H54 (cell line): Measurements from ENCODE around the gene SLMAP.

Experiments used
- DNase-seq: peaks from one replicate; pipeline ENCODE4 v3.0.0; 2011; ENCODE audit warnings: low spot score, mixed read lengths; ENCODE audit not compliant: insufficient read length
- FAIRE-seq: peaks from 3 replicates; lab custom pipeline; 2011; peaks lifted over from hg19 to GRCh38; lab: Jason Lieb, UNC
- POLR2A ChIP-seq: IDR thresholded peaks from 2 replicates; pipeline ENCODE4 v1.6.1; 2011; ENCODE audit warnings: low read depth, mild to moderate bottlenecking, low read length

Gene SLMAP

DNA sequence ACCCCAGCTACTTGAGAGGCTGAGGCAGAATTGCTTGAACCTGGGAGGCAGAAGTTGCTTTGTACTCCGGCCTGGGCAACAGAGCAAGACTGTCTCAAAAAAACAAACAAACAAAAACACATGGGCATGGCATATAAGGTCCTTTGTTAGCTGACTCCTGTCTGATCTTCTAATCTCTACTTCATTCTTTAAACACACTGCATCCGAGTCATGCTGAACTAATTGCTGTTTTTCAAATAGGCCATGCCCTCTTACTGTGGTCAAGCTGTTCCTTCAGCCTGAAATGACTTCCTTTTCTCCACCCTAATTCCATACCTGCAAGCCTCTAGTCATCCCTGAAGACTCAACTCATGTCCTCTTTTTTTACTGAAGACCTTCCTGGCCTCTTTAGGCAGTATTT lies 22.3 kb upstream of the SLMAP start:
- no peak for TF ChIP-seq POLR2A
- FAIRE-seq (no peak), DNase-seq (no peak)

DNA sequence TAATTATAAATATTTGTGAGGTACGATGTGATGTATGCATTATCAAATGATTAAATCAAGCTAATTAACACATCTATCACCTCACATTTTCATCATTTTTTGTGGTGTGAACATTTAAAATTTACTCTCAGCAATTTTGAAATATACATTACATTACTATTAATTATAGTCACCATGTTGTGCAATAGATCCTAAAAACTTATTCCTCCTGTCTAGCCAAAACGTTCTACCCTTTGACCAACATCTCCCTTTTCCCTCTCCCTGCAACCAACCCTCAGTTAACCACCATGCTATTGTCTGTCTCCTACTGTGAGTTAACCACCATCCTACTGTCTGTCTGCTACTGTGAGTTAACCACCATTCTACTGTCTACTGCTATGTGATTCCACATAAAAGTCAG lies 20.7 kb upstream of the SLMAP start:
- DNase-seq, result no peak
- no peak for FAIRE-seq
- no peak for TF ChIP-seq POLR2A

DNA sequence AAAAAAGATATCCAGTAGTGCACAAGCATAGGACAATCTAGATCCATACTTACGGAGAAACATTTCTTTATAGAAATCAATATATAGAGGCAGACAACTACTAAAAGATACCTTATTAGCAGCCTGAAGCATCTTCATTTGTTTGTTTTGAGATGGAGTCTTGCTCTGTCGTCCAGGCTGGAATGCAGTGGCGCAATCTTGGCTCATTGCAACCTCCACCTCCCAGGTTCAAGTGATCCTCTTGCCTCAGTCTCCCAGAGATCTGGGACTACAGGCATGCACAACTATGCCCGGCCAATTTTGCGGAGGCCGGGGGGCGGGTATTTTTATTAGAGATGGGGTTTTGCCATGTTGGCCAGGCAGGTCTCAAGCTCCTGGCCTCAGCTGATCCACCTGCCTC lies 18.3 kb upstream of the SLMAP start:
- FAIRE-seq, result no peak
- DNase-seq, result no peak
- TF ChIP-seq POLR2A, result no peak

DNA sequence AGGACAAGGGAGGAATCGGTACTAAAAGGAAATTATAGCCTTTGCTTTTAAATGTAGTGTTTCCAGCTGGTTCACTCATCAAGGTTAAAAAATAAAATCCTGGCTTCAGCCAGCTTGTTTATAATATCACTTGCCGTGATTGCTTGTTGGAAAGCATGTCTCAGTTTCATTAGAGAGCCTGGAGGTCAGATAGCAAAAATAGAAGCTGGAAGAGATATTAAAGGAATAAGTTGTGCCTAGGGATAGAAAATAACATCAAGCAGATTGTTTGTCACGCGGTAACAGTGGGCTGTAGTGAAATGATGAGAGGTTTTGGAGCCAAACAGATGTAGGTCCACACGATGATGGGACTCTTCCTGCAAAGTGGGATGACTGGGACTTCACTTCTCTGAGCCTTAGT lies 17.7 kb upstream of the SLMAP start:
- DNase-seq, result no peak
- TF ChIP-seq POLR2A, result no peak
- no peak for FAIRE-seq

DNA sequence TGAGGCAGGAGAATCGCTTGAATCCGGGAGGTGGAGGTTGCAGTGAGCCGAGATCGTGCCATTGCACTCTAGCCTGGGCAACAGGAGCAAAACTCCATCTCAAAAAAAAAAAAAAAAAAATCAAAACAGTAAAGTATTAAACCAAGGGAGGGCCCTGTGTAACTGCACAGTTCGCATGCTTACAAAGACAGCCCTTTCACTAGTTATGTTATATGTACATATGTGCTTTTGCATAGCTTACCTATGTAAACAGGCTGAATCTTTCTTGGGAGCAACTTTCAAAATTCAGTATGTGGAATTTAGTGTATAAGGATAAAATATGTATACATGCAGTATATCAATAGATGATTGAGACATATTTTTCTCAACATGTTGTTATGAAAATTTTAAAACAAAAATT lies 16.1 kb upstream of the SLMAP start:
- no peak for TF ChIP-seq POLR2A
- FAIRE-seq (no peak), DNase-seq (no peak)

DNA sequence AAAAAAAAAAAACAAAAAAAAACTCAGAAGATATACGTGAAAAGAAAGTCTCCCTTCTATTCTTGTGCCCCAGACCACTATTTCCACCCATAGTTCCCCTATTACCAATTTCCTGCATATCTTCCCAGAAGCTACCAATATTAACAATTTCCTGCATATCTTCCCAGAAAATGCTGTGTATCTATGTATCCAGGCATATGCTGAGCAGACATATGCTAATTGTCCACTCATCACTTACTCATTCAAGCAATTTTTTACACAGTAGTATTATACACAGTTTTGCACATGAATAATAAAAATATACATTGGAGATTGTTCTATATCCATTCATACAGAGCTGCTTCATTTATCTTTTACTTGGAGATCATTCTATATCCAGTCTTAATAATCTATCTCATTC lies 12.6 kb upstream of the SLMAP start:
- FAIRE-seq (no peak), DNase-seq (no peak)
- no peak for TF ChIP-seq POLR2A

- DNase-seq, result no peak
- no peak for TF ChIP-seq POLR2A
- FAIRE-seq, result no peak
These were observed 11.0 kb upstream of the SLMAP start for GRCh38 chr3:57745101-57745500.

GRCh38 chr3:57746156-57747010 lies 9.7 kb upstream of the SLMAP start:
- TF ChIP-seq POLR2A, result no peak
- FAIRE-seq, result no peak
- no peak for DNase-seq

DNA sequence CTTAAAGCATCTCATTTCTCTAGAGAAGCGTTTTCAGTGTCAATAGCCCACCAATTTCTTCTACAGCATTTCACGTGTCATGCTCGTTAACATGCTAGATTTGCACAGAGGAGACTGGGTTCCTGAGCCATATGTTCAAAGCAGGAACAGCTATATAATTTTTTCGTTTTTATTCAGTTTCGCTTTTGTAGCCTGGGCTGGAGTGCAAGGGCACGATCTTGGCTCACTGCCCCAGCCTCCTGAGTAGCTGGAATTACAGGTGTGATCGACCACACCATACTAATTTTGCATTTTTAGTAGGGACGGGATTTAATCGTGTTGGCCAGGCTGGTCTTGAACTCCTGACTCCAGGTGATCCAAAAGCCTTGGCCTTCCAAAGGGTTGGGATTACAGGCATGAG lies 6.6 kb upstream of the SLMAP start:
- no peak for TF ChIP-seq POLR2A
- FAIRE-seq (no peak), DNase-seq (no peak)

DNA sequence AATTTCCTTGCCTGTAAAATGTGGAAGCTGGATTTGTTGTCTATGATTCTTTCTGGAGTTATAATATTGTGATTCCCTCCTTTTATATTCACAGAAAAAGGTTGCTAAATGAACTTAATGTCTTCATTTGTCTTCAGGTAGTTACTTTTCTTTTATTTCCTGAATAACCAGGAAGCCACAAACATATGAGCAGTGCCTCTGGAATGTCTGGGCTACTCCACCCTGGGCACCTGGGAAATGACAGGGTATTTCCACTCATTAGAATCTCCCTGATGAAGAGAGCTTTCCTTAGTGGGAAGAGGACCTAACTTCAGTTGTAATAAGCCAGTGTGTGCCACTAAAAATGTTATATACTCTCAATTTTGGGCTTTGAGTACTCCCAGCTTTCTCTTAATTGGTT lies 3.8 kb upstream of the SLMAP start:
- FAIRE-seq, result peak; percentile 77
- DNase-seq, result peak; percentile 38
- no peak for TF ChIP-seq POLR2A

DNA sequence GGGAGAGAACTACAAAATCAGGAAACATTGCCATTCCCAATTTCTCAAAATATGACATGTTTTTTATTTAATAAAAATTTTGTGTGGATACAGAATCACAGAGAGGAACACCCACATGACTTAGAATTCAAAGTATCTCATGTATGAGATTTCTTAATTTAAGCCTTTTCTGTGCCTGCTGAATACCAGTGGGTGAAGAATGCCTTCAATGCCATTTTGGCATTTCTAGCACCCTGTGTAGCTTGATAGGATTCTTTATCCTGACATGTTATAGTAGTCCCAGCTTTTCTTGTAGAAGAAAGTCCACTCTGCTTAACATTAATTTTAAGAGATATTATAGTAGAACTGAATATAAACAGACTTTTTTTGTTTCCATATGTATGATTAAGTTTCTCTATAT lies 3.1 kb upstream of the SLMAP start:
- no peak for TF ChIP-seq POLR2A
- DNase-seq, result no peak
- FAIRE-seq, result no peak

GRCh38 chr3:57755368-57755675 lies 787 bp upstream of the SLMAP start:
- TF ChIP-seq POLR2A, result no peak
- DNase-seq (no peak), FAIRE-seq (no peak)

GRCh38 chr3:57756528-57757401 lies 656 bp downstream of the SLMAP start:
- 0 out of 2 replicates have a peak, but pooled peaks have one; percentile 13 for TF ChIP-seq POLR2A
- peak; percentile 44 for DNase-seq
- FAIRE-seq, result peak; percentile 69

- no peak for TF ChIP-seq POLR2A
- FAIRE-seq (no peak), DNase-seq (no peak)
These were observed 1.7 kb downstream of the SLMAP start for GRCh38 chr3:57757642-57758297.

GRCh38 chr3:57758686-57759085 lies 2.6 kb downstream of the SLMAP start:
- no peak for TF ChIP-seq POLR2A
- DNase-seq, result no peak
- peak; percentile 20 for FAIRE-seq
